ENCODE measurements around the gene NACC1.

NACC1 gene

DNA sequence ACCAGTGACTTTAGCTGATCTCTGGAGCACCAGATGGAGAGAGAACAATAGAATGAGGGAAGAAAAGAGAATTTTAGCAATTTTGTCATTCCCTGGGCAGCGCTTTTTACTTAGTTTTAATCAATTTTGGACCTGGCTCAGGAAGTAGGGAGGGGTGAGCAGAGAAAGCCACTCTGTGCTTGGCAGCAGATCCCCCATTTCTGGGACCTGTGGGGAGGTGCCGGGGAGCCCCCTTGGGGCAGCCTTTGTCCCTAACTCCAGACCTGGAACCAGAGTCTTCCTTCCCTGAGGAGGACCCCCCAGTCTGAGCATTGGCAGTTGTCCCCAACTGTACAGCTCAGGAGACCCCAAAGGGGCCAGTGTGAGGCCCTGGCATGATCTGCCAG lies 25.9 kb upstream of the NACC1 start:
- Mint-ChIP-seq H3K4me3 (no peak overlapping the region), H3K4me1 (ENCODE audit: low read depth in 2 of 2) (peaks cover 10 to 12% of the 10 kb centered on the region in 2 donors), H3K36me3 (ENCODE audit: insufficient read depth) (peaks cover 6% of the 10 kb centered on the region), H3K27me3 (peaks cover 7 to 21% of the 10 kb centered on the region in 2 donors), H3K27ac (no peak overlapping the region), H3K9me3 (no peaks in the 10 kb centered on the region)
- ATAC-seq (replicated peaks) (no peak), DNase-seq (no peak)

- Mint-ChIP-seq H3K27ac (no peak overlapping the region), H3K4me3 (no peak overlapping the region), H3K27me3 (peaks cover 7 to 23% of the 10 kb centered on the region in 2 donors), H3K4me1 (ENCODE audit: low read depth in 2 of 2) (peaks cover 10 to 12% of the 10 kb centered on the region in 2 donors), H3K9me3 (no peaks in the 10 kb centered on the region), H3K36me3 (ENCODE audit: insufficient read depth) (peaks cover 7% of the 10 kb centered on the region)
- no peak for ATAC-seq (replicated peaks)
- DNase-seq = no peak
These were observed 25.3 kb upstream of the NACC1 start for GRCh38 chr19:13092606-13093235.

DNA sequence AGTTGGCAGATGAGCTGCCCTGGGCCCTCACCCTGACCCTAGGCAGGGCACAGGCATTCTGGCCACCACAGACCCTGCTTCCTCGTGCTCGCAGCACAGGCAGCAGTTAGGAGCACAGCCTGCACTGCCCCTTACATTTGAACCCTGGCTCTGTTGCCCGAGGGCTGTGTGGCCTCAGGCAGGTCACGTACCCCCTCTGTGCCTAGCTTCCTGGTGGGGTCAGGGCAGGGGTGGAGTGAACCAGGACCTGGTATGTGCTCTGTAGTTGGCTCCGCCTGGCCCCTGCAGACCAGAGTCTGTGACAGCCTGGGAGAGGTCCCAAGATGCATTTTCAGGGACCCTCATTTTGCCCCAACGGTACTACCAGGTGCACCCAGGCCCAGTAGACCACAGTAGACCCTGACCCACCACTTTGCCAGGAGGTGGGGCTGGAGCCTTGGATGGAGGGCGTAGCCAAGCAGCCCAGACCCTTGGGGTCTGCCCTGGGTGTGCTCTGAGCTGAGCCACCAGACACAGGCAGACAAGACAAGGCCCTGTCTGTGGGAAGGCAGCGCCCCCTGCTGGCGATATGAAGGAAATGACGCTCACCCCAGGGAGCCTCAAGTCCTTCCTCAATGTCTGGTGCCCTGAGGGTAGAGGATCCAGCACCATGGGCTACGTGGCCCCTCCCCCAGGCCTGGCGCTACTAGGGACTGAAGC lies 24.5 kb upstream of the NACC1 start:
- no peak overlapping the region for H3K4me3 Mint-ChIP-seq
- no peaks in the 10 kb centered on the region for H3K9me3 Mint-ChIP-seq
- peak; percentile 77 to 80 (median 78) for DNase-seq
- H3K36me3 Mint-ChIP-seq (ENCODE audit: insufficient read depth) = peaks cover 15% of the 10 kb centered on the region
- H3K27me3 Mint-ChIP-seq = peaks cover 14 to 32% of the 10 kb centered on the region in 2 donors
- peaks cover 15 to 19% of the 10 kb centered on the region in 2 donors for H3K4me1 Mint-ChIP-seq (ENCODE audit: low read depth in 2 of 2)
- peak overlapping the region in 1 of 2 donors; percentile 8 for H3K27ac Mint-ChIP-seq
- peak; percentile 84 for ATAC-seq (replicated peaks)

DNA sequence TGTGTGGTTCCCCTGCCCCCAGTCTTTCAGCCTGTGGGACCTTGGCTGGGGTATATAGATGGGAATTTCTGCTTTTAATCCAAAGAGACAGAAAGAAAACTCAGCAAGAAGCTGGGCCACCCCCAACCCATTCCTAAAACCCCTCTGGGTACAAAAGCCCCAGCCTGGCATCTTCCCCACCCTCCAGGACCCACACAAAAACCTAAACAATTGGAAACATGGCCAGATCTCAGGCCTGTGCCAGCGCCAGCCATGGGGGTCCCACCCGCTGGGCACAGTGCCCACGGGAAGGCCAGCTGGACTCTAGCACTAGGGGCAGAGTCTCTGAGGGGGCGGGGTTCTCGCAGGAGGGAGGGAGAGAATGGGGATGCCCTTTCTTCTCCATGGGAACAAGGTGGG lies 24.0 kb upstream of the NACC1 start:
- DNase-seq = no peak
- peaks cover 20% of the 10 kb centered on the region for H3K36me3 Mint-ChIP-seq (ENCODE audit: insufficient read depth)
- ATAC-seq (replicated peaks) = no peak
- H3K27ac Mint-ChIP-seq = peak overlapping the region in 1 of 2 donors; percentile 8
- H3K4me1 Mint-ChIP-seq (ENCODE audit: low read depth in 2 of 2) = peaks cover 19 to 21% of the 10 kb centered on the region in 2 donors
- H3K9me3 Mint-ChIP-seq = no peaks in the 10 kb centered on the region
- H3K27me3 Mint-ChIP-seq = peaks cover 15 to 37% of the 10 kb centered on the region in 2 donors
- H3K4me3 Mint-ChIP-seq = no peak overlapping the region

DNA sequence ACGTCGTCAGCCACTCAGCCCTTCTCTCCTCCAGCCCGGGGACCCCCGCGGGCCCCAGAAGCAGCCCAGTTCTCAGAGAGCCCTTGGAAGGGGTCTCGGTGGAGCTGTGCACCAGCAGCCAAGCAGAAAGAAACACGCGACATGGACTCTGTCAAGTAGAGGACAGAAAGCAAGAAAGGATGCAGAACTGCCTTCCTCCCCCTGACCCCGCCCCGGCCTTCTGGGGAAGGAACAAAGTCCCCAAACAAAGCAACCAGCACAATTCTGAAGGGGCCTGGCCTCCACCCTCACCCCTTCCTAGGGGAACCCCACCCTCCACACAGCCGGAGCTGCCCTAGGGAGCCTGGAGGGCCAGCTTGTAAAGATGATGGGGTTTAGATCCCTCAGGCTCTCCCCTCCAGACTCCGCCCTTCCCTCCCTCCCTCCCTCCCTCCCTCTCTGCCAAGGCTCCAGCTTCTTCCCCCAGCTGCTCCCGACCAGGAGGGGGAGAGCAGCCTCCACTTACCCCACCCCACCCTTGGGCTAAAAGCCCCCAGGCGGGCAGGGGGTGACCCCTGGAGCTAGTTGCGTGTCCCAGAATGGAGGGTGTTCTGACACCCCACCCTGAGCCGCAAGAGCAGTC lies 23.2 kb upstream of the NACC1 start:
- H3K4me1 Mint-ChIP-seq (ENCODE audit: low read depth in 2 of 2) = peaks cover 22 to 24% of the 10 kb centered on the region in 2 donors

DNA sequence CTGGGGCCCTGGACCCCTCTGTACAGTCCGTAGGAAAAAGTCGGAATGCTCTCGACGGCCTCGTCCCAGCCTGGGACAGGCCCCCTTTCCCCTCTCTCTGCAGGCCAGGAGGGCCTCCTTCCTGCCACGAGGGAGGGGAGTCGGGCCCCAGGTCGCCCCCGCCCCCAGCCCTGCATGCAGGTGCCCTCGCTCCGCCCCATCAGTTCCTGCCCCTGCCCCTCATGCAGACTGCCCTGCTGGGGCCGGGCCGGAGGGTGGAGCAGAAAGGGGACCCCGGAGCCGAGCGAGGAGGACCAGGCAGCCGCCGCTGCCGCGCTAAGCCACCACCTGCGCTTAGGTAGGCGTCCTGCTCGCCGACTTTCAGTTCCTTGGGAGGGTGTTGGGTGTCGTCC lies 22.7 kb upstream of the NACC1 start:
- Mint-ChIP-seq H3K27ac (no peak overlapping the region), H3K4me1 (ENCODE audit: low read depth in 2 of 2) (peaks cover 28 to 29% of the 10 kb centered on the region in 2 donors), H3K36me3 (ENCODE audit: insufficient read depth) (peaks cover 32% of the 10 kb centered on the region), H3K4me3 (no peak overlapping the region), H3K9me3 (no peaks in the 10 kb centered on the region), H3K27me3 (peaks cover 15 to 37% of the 10 kb centered on the region in 2 donors)
- ATAC-seq (replicated peaks) (no peak), DNase-seq (no peak)

More for the DNA sequence above, 23.2 kb upstream of the NACC1 start:
- Mint-ChIP-seq H3K36me3 (ENCODE audit: insufficient read depth) (peaks cover 26% of the 10 kb centered on the region), H3K9me3 (no peaks in the 10 kb centered on the region), H3K27me3 (peaks cover 15 to 37% of the 10 kb centered on the region in 2 donors), H3K27ac (no peak overlapping the region), H3K4me3 (peak overlapping the region in 1 of 2 donors; percentile 48)
- DNase-seq (no peak), ATAC-seq (replicated peaks) (no peak)

DNA sequence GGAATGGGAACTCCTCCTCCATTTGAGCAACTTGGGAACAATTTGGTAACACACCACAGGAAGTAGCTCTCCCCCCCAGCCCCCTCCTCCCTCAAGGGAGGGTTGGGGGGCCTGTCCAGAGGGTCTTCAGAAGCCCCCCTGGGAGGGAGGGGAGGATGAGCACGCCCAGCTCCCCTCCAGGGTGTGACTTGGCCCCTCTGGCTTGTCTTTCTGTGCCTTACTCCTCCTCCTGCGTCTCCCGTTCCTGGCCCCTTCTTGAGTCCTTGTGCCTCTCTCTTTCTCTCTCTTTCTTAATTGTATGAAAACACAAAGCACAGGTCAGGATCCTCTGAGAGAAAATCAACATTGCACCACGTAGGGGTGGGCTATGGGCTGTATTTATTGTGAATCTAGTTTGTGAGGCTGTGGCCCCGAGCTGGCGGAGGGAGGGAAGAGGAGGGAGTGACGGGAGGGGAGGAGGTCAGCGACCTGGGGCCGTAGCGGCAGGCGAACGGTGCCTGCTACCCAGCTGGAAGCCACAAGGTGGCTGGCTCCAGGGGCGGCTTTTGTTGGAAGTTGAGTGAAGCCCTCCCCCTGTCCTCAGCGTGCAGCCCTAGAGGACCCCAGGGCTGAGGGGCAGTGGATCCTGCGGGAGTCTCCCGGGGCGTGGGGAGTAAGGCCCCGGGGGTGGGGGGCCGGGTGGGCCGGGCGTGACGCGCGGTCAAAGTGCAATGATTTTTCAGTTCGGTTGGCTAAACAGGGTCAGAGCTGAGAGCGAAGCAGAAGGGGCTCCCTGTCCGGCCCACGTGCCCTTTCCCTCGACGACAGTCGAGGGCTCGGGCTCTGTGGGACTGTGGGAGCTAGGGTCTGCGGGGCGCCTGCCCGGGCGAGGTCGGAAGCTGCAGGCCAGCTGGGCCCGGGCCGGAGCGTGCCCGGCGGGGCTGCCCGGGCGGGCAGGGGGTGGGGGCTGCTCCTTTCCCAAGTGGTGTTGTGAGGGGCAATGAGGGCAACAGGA lies 21.8 kb upstream of the NACC1 start:
- Mint-ChIP-seq H3K27me3 (peaks cover 15 to 37% of the 10 kb centered on the region in 2 donors), H3K36me3 (ENCODE audit: insufficient read depth) (peaks cover 36% of the 10 kb centered on the region), H3K4me1 (ENCODE audit: low read depth in 2 of 2) (peaks cover 29 to 33% of the 10 kb centered on the region in 2 donors), H3K27ac (peak overlapping the region in 1 of 2 donors; percentile 62), H3K9me3 (no peaks in the 10 kb centered on the region), H3K4me3 (peak overlapping the region; percentile 55 to 68)
- ATAC-seq (replicated peaks) (no peak), DNase-seq (no peak)

- Mint-ChIP-seq H3K27me3 (peaks cover 15 to 37% of the 10 kb centered on the region in 2 donors), H3K4me1 (ENCODE audit: low read depth in 2 of 2) (peaks cover 37 to 38% of the 10 kb centered on the region in 2 donors), H3K4me3 (peak overlapping the region; percentile 55 to 57), H3K36me3 (ENCODE audit: insufficient read depth) (peaks cover 43% of the 10 kb centered on the region), H3K27ac (peak overlapping the region in 1 of 2 donors; percentile 62), H3K9me3 (no peaks in the 10 kb centered on the region)
- DNase-seq (no peak), ATAC-seq (replicated peaks) (no peak)
These were observed 21.0 kb upstream of the NACC1 start for GRCh38 chr19:13097033-13097462.

DNA sequence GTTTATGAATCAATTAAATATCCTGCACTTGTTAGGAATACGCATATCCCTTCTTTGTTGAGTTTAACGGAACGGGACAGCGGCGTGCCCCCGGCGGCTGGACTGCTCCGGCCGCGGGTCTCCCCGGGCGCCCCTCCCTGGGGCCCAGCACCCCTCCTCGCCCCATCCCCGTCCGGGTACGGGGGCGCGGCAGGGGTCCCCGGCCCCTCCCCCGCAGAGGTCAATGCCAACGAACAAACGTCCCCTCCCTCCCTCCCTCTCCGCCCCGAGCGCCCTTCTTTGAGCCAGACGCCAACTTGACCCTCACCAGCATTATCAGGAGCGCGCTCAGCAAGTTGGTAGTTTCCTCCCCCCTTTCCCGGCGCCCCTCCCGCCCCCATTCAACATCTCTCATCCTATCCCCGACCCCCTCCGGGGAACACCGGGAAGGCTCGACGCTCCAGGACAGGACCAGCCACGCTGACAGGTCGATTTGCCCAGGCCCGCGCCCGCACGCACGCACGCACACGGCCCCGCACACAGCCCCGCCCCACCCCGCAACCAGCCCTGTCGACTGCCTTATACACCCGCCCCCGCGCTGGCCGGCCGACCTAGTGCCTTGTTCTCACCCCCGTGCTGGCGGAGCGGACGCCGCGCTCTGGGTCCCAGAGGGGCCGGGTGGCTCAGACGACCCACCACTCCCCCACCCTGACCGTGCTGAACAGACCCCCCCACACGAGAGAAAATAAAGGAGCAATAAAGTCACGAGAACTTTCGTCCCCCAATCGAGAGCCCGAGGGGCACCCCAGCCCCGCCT lies 20.4 kb upstream of the NACC1 start:
- Mint-ChIP-seq H3K27me3 (peaks cover 15 to 37% of the 10 kb centered on the region in 2 donors), H3K4me3 (peak overlapping the region; percentile 74 to 82), H3K9me3 (no peaks in the 10 kb centered on the region), H3K4me1 (ENCODE audit: low read depth in 2 of 2) (peaks cover 37 to 40% of the 10 kb centered on the region in 2 donors), H3K36me3 (ENCODE audit: insufficient read depth) (peaks cover 45% of the 10 kb centered on the region), H3K27ac (peak overlapping the region in 1 of 2 donors; percentile 62)
- DNase-seq (no peak), ATAC-seq (replicated peaks) (no peak)

- Mint-ChIP-seq H3K4me3 (peak overlapping the region; percentile 74 to 82), H3K36me3 (ENCODE audit: insufficient read depth) (peaks cover 45% of the 10 kb centered on the region)
- DNase-seq = no peak
These were observed 19.6 kb upstream of the NACC1 start for GRCh38 chr19:13098277-13099072.

GRCh38 chr19:13099073-13099999 lies 18.7 kb upstream of the NACC1 start:
- Mint-ChIP-seq H3K36me3 (ENCODE audit: insufficient read depth) (peaks cover 45% of the 10 kb centered on the region), H3K4me1 (ENCODE audit: low read depth in 2 of 2) (peaks cover 38% of the 10 kb centered on the region in 2 donors), H3K27ac (peak overlapping the region; percentile 95 to 97), H3K4me3 (peak overlapping the region; percentile 74 to 82), H3K9me3 (no peaks in the 10 kb centered on the region), H3K27me3 (peaks cover 15 to 36% of the 10 kb centered on the region in 2 donors)
- ATAC-seq (replicated peaks) (peak; percentile 68), DNase-seq (peak; percentile 72 to 76 (median 75))

More at GRCh38 chr19:13098277-13099072, 19.6 kb upstream of the NACC1 start:
- Mint-ChIP-seq H3K4me1 (ENCODE audit: low read depth in 2 of 2) (peaks cover 37 to 40% of the 10 kb centered on the region in 2 donors), H3K27me3 (peaks cover 15 to 37% of the 10 kb centered on the region in 2 donors), H3K27ac (peak overlapping the region in 1 of 2 donors; percentile 51), H3K9me3 (no peaks in the 10 kb centered on the region)
- ATAC-seq (replicated peaks) = no peak

Data from effector memory CD8-positive, alpha-beta T cell (primary cell).